Neural progenitor cell (in vitro differentiated cells): ENCODE measurements around the gene SRPK1.

Source experiments
- CTCF ChIP-seq: fragments of 200-600 bp; sonication (generic); IDR thresholded peaks from 2 replicates; pipeline ENCODE4 v1.5.1; 2017; ENCODE audit warnings: antibody characterized with exemption, mild to moderate bottlenecking
- EZH2 ChIP-seq: fragments of 200-600 bp; sonication (generic); IDR thresholded peaks from 2 replicates; pipeline ENCODE4 v1.6.1; 2017; ENCODE audit warnings: antibody characterized with exemption, mild to moderate bottlenecking, moderate library complexity
- EZH2phosphoT487 ChIP-seq: fragments of 200-600 bp; sonication (generic); IDR thresholded peaks from 2 replicates; pipeline ENCODE4 v1.6.1; 2017; ENCODE audit warnings: antibody characterized with exemption

GRCh38 chr6:35824552-35825192, 96.2 kb downstream of the SRPK1 start:
- TF ChIP-seq CTCF = no peak
- no peak for TF ChIP-seq EZH2
- TF ChIP-seq EZH2phosphoT487 = no peak
